ENCODE measurements around the gene FCHO1. TPM values are rescaled to one million over a fixed set of nuclear protein-coding genes. Genes with fewer than 3 reads are reported as not detected.

The FCHO1 gene, protein sequence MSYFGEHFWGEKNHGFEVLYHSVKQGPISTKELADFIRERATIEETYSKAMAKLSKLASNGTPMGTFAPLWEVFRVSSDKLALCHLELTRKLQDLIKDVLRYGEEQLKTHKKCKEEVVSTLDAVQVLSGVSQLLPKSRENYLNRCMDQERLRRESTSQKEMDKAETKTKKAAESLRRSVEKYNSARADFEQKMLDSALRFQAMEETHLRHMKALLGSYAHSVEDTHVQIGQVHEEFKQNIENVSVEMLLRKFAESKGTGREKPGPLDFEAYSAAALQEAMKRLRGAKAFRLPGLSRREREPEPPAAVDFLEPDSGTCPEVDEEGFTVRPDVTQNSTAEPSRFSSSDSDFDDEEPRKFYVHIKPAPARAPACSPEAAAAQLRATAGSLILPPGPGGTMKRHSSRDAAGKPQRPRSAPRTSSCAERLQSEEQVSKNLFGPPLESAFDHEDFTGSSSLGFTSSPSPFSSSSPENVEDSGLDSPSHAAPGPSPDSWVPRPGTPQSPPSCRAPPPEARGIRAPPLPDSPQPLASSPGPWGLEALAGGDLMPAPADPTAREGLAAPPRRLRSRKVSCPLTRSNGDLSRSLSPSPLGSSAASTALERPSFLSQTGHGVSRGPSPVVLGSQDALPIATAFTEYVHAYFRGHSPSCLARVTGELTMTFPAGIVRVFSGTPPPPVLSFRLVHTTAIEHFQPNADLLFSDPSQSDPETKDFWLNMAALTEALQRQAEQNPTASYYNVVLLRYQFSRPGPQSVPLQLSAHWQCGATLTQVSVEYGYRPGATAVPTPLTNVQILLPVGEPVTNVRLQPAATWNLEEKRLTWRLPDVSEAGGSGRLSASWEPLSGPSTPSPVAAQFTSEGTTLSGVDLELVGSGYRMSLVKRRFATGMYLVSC
- 7.4 TPM for total RNA-seq
- long read RNA-seq, partial matches to known transcripts, result 5 of 13 reads
- long read RNA-seq, other reads (novel, unspliced or antisense), result 7 of 13 reads

DNA sequence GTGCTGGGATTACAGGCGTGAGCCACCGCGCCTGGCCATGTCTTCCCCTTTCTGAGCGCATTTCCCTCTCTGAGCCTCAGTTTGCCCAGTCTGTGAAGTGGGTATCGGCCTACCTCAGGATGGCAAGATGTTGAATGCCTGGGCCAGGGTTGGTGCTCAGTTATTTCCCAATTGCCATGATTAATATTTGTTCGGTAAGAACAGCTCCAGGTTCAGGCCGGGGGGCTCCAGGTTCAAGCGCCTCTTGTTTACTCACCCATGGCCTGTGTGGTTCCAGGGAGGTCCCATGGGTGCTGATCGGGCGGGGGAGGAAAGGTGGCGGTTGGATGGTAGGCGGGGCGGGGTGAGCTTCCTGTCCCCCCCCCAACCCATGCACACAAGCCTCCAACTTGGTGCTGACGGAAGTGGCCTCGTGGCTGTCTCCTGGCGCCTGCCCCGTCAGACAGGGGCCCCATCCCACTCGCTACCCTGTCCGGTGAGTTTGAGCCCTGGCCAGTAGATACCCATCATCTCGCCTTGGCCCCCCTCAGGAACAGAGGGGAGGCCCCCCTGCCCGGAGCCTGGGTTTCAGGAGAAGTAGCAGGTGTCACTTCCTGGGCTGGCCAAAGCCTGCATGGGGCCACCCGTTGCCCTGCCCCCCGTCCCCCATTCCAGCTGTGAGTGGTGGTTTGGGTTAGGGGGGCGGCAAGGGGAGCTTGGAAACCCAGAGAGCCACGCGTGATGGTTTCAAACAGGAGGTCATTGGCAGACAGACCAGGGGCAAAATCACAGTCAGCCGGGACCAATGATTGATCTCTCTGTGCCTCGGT, at the start of gene FCHO1:
TSS of gene FCHO1 (plus strand) at position 375 of the 809 bp plus-strand sequence. CDS start 3,688 bp downstream, outside the sequence.
- H3K4me3 ChIP-seq, result peak within 1 kb of the TSS; percentile 37
- peak within 1 kb of the TSS; percentile 58 for H3K27ac ChIP-seq
- H3K27me3 ChIP-seq, result no peaks in the 10 kb centered on the region
- TF ChIP-seq, protein P1, sequence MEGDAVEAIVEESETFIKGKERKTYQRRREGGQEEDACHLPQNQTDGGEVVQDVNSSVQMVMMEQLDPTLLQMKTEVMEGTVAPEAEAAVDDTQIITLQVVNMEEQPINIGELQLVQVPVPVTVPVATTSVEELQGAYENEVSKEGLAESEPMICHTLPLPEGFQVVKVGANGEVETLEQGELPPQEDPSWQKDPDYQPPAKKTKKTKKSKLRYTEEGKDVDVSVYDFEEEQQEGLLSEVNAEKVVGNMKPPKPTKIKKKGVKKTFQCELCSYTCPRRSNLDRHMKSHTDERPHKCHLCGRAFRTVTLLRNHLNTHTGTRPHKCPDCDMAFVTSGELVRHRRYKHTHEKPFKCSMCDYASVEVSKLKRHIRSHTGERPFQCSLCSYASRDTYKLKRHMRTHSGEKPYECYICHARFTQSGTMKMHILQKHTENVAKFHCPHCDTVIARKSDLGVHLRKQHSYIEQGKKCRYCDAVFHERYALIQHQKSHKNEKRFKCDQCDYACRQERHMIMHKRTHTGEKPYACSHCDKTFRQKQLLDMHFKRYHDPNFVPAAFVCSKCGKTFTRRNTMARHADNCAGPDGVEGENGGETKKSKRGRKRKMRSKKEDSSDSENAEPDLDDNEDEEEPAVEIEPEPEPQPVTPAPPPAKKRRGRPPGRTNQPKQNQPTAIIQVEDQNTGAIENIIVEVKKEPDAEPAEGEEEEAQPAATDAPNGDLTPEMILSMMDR (IDR thresholded peaks at IDR 0.05), result no peak
- H3K4me1 ChIP-seq, result peaks cover 11% of the 10 kb centered on the region
- DNase-seq (peak; percentile 79), ATAC-seq (peak; percentile 54)
- H3K9me3 ChIP-seq, result no peaks in the 10 kb centered on the region
- intact Hi-C loops (cut with DNase I), result no loop called here
- no peaks in the 10 kb centered on the region for H3K36me3 ChIP-seq

DNA sequence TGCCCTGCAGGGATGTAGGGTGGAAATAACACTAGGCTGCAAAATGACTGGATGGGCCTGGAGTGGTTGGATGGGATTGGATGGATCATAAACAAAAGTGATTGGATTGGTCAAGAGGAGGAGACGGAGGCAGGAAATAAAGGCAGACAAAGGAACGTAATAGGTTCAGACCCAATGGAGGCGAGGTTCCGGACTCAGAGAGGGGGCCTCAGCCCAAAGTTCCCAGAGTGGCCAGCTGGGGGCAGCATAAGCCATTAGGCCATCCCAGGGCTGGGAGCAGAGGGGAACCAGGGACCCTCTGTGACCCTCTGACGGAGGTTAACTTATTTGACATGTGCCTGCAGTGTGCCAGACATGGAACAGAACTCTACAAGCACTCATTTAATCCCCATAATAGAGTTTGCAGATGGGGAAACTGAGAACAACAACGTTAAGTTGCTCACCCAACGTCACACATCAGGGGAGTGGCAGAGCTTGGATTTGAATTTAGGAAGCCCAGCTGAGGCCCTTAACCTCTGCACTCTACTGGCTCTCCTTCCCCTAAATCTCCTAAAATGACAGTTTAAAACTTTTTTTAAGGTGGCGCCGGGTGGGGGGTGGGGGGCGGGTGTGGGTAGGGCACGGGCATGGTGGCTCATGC, 47.3 kb upstream of the FCHO1 start:
- intact Hi-C loops (cut with DNase I), result loop anchor here (10.0 kb wide), 1 partner anchor 71 kb away; no protein-coding TSS in a partner anchor
- Histone ChIP-seq H3K27ac (no peak overlapping the region), H3K4me3 (no peak overlapping the region), H3K4me1 (no peaks in the 10 kb centered on the region), H3K9me3 (no peaks in the 10 kb centered on the region), H3K27me3 (no peaks in the 10 kb centered on the region), H3K36me3 (no peaks in the 10 kb centered on the region)
- TF ChIP-seq, protein P1 (IDR thresholded peaks at IDR 0.05), result peak; percentile 91
- ATAC-seq, result peak; percentile 92
- DNase-seq, result peak; percentile 74

DNA sequence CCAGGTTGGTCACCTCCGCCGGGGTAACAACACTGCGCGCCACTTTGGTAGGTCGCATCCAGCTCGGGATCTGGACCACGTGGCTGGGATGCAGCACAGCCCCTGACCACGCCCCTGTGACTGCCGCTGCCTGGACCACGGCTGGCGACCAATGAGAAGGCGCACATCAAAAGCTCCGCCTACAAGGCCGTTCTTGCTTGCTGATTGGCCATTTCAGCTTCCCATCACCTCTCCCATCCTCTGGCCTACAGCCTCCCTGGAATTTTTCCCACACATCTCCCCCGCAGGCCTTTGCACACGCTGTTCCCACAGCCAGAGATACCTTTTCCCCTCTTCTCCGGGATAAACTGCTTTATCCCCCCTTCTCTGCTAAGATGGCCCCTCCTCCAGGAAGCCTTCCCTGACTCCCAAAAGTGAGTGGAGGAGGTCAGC, 44.5 kb upstream of the FCHO1 start:
- no peaks in the 10 kb centered on the region for H3K9me3 ChIP-seq
- H3K27me3 ChIP-seq, result no peaks in the 10 kb centered on the region
- intact Hi-C loops (cut with DNase I), result loop anchor here (10.0 kb wide), 1 partner anchor 68 kb away; no protein-coding TSS in a partner anchor
- no peak overlapping the region for H3K27ac ChIP-seq
- DNase-seq (no peak), ATAC-seq (peak; percentile 41)
- TF ChIP-seq, protein P1 (IDR thresholded peaks at IDR 0.05), result no peak
- no peaks in the 10 kb centered on the region for H3K4me1 ChIP-seq
- no peaks in the 10 kb centered on the region for H3K36me3 ChIP-seq
- H3K4me3 ChIP-seq, result no peak overlapping the region

DNA sequence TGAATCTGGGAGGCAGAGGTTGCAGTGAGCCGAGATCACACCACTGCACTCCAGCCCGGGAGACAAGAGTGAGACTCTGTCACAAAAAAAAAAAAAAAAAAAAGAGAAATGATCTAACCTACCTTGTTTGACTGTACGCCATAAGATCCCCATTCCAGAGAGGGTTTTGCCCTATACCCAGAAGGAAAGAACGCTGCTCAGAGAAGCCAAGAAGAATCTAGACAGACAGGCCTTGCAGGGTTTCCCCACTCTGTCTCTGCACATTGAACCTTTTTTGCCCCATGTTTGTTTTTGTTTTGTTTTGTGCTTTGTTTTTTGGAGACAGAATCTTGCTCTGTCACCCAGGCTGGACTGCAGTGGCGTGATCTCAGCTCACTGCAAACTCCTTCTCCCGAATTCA, 39.4 kb upstream of the FCHO1 start:
- Histone ChIP-seq H3K36me3 (no peaks in the 10 kb centered on the region), H3K4me3 (no peak overlapping the region), H3K4me1 (peaks cover 2% of the 10 kb centered on the region), H3K9me3 (no peaks in the 10 kb centered on the region), H3K27ac (no peak overlapping the region), H3K27me3 (no peaks in the 10 kb centered on the region)
- intact Hi-C loops (cut with DNase I), result no loop called here
- TF ChIP-seq, protein P1 (IDR thresholded peaks at IDR 0.05), result no peak
- ATAC-seq (no peak), DNase-seq (no peak)

Data from upper lobe of right lung (tissue), 1 donor.